HCT116 (cell line): Measurements from ENCODE around the gene CHRD. TPM values are rescaled to one million over a fixed set of nuclear protein-coding genes. Genes with fewer than 3 reads are reported as not detected.
"Not testable (repeated sequence)": the region's sequence is repeated elsewhere in the genome, so short reads cannot be mapped to it uniquely, and the experiment has no call there.

Experiments used
- ATAC-seq: fragments of 200-7000 bp; cut with Tn5 transposase; 2 replicates; pipeline ENCODE4 v1.9.1; 2020; ENCODE audit warnings: mild to moderate bottlenecking, moderate library complexity
- BruUV-seq: library from RNA; stranded (reverse); fragments of 400-500 nt; replicated peaks from 2 replicates; lab custom pipeline; 2021; lab: Mats Ljungman, UMichigan
- CTCF ChIA-PET: fragments of 300-600 bp; sonication (Branson Sonifier 250); formaldehyde crosslinking; loops from one replicate; lab custom pipeline; 2021; ENCODE audit warnings: antibody characterized with exemption; lab: Charles Lee
- POLR2A ChIA-PET: fragments of 300-600, 350-600 bp; sonication (Branson Sonifier 250); formaldehyde crosslinking; loops from one replicate; lab custom pipeline; 2021; ENCODE audit warnings: antibody characterized with exemption; lab: Charles Lee
- RAD21 ChIA-PET, 2 experiments: fragments of 300-600 bp; sonication (Branson Sonifier 250); formaldehyde crosslinking; loops; one replicate each; lab custom pipeline; 2023; ENCODE audit warnings: low total read pairs in 2 of 2; ENCODE audit not compliant: uncharacterized antibody in 2 of 2, unreplicated experiment in 2 of 2, low non-redundant PET in 1 of 2; lab: Charles Lee
- DNase-seq: peaks from one replicate; pipeline ENCODE4 v3.0.0-alpha.2; 2010; ENCODE audit warnings: low read depth, low spot score
- H2AFZ ChIP-seq: fragments of 200-600 bp; shearing (Covaris generic), sonication (generic); 2 replicates; pipeline ENCODE4 v1.6.1; 2017; ENCODE audit warnings: low read depth, mixed run types, mixed read lengths, antibody characterized with exemption, low read length; ENCODE audit not compliant: poor library complexity, severe bottlenecking
- H3K27ac ChIP-seq: 2 replicates; pipeline ENCODE4 v1.5.1; 2012; ENCODE audit warnings: low read depth, low read length
- H3K27me3 ChIP-seq: fragments of 200-600 bp; sonication (generic); 2 replicates; pipeline ENCODE4 v1.6.1; 2016; ENCODE audit warnings: mixed run types, low read length, mixed read lengths; ENCODE audit not compliant: insufficient read depth
- H3K36me3 ChIP-seq, 2 experiments: fragments of 200-500 bp in 1 of 2; fragments of 200-600 bp in 1 of 2; sonication (Bioruptor generic) in 1 of 2; sonication (generic) in 1 of 2; 2 replicates each; pipeline versions ENCODE4 v1.5.1 to v1.6.1; 2014 to 2016; ENCODE audit warnings: low read length in 2 of 2, inconsistent platforms in 1 of 2, mixed read lengths in 1 of 2, mixed run types in 1 of 2; ENCODE audit not compliant: insufficient read depth in 2 of 2, control insufficient read depth in 1 of 2
- H3K4me1 ChIP-seq, 2 experiments: fragments of 200-600 bp in 1 of 2; sonication (generic) in 1 of 2; 2 replicates each; pipeline versions ENCODE4 v1.5.1 to v1.6.1; 2012 to 2017; ENCODE audit warnings: low read length in 2 of 2, inconsistent platforms in 1 of 2, mild to moderate bottlenecking in 1 of 2, mixed read lengths in 1 of 2, mixed run types in 1 of 2, moderate library complexity in 1 of 2; ENCODE audit not compliant: insufficient read depth in 2 of 2, control insufficient read depth in 1 of 2
- H3K4me2 ChIP-seq: fragments of 200-600 bp; sonication (generic); 2 replicates; pipeline ENCODE4 v1.6.1; 2017; ENCODE audit warnings: mixed run types, low read length, mixed read lengths
- H3K4me3 ChIP-seq, 2 experiments: fragments of 200-600 bp in 1 of 2; sonication (generic) in 1 of 2; replicated peaks in 1 of 2; 2 replicates each; pipeline ENCODE4 v1.5.1; 2011 to 2016; ENCODE audit warnings: low read length in 2 of 2, control low read depth in 1 of 2, low read depth in 1 of 2, mild to moderate bottlenecking in 1 of 2, mixed read lengths in 1 of 2, mixed run types in 1 of 2
- H3K79me2 ChIP-seq: fragments of 200-600 bp; sonication (generic); 2 replicates; pipeline ENCODE4 v1.6.1; 2017; ENCODE audit warnings: mild to moderate bottlenecking, mixed run types, low read length, moderate library complexity, mixed read lengths; ENCODE audit not compliant: insufficient read depth
- H3K9ac ChIP-seq: fragments of 200-600 bp; sonication (generic); 2 replicates; pipeline ENCODE4 v1.6.1; 2016; ENCODE audit warnings: low read length, mixed read lengths
- H3K9me2 ChIP-seq: fragments of 200-600 bp; sonication (generic), shearing (Covaris generic); 2 replicates; pipeline ENCODE4 v1.6.1; 2017; ENCODE audit warnings: mixed run types, mild to moderate bottlenecking, moderate library complexity; ENCODE audit not compliant: insufficient read depth
- H3K9me3 ChIP-seq, 2 experiments: fragments of 200-500 bp in 1 of 2; fragments of 200-600 bp in 1 of 2; sonication (Bioruptor generic) in 1 of 2; sonication (generic) in 1 of 2; 2 replicates each; pipeline ENCODE4 v1.6.1; 2014 to 2017; ENCODE audit warnings: low read length in 2 of 2, mixed read lengths in 2 of 2, inconsistent platforms in 1 of 2, low read depth in 1 of 2, mild to moderate bottlenecking in 1 of 2, mixed run types in 1 of 2, moderate library complexity in 1 of 2; ENCODE audit not compliant: control insufficient read depth in 1 of 2, insufficient read depth in 1 of 2
- H4K20me1 ChIP-seq: fragments of 200-600 bp; sonication (generic), shearing (Covaris generic); 2 replicates; pipeline ENCODE4 v1.6.1; 2017; ENCODE audit warnings: mixed run types, mild to moderate bottlenecking, moderate library complexity; ENCODE audit not compliant: insufficient read depth
- ATF3 ChIP-seq: IDR thresholded peaks from 2 replicates; pipeline ENCODE4 v1.6.1; 2012
- CTCF ChIP-seq, 3 experiments: fragments of 200-600 bp in 1 of 3; sonication (generic) in 1 of 3; IDR thresholded peaks in 2 of 3; conservative IDR thresholded peaks in 1 of 3; 2 replicates each; pipeline ENCODE4 v1.5.1; 2012 to 2017; ENCODE audit warnings: low read depth in 2 of 3, low read length in 2 of 3, antibody characterized with exemption in 1 of 3, borderline replicate concordance in 1 of 3, control low read depth in 1 of 3, mild to moderate bottlenecking in 1 of 3, mixed read lengths in 1 of 3, mixed run types in 1 of 3, moderate library complexity in 1 of 3; ENCODE audit not compliant: insufficient read depth in 1 of 3
- ELF1 ChIP-seq: IDR thresholded peaks from 2 replicates; pipeline ENCODE4 v1.6.1; 2012; ENCODE audit warnings: low read depth, borderline replicate concordance
- FOSL1 ChIP-seq: IDR thresholded peaks from 2 replicates; pipeline ENCODE4 v1.6.1; 2012; ENCODE audit warnings: low read depth
- JUND ChIP-seq: IDR thresholded peaks from 2 replicates; pipeline ENCODE4 v1.6.1; 2012
- MAX ChIP-seq: IDR thresholded peaks from 2 replicates; pipeline ENCODE4 v1.6.1; 2012
- YY1 ChIP-seq: IDR thresholded peaks from 2 replicates; pipeline ENCODE4 v1.6.1; 2011; ENCODE audit warnings: low read length, low read depth, moderate library complexity, mild to moderate bottlenecking; ENCODE audit not compliant: insufficient replicate concordance; ENCODE audit errors: extremely low read depth
- ZFX ChIP-seq: fragments of 450-650 bp; IDR thresholded peaks from 2 replicates; pipeline ENCODE4 v1.6.1; 2017
- intact Hi-C: fragments of 100-400 bp; cut with micrococcal nuclease; formaldehyde crosslinking; loops from 2 replicates; pipeline ENCODE4 v1.10.0; 2022
- total RNA-seq: library from RNA; stranded (reverse); gene quantifications from one replicate; pipeline ENCODE4 v1.2.1, GENCODE V29; 2021; ENCODE audit not compliant: unreplicated experiment

The CHRD gene
- total RNA-seq, 1 experiment from 2014 or later: 8.0 TPM

GRCh38 chr3:184430940-184431339 is 51.1 kb downstream of the CHRD start:
- Histone ChIP-seq H4K20me1 (no peaks in the 10 kb centered on the region), H3K9me3 (no peaks in the 10 kb centered on the region), H3K9me2 (no peaks in the 10 kb centered on the region), H3K27me3 (no peaks in the 10 kb centered on the region), H3K27ac (no peak overlapping the region), H3K4me2 (no peak overlapping the region), H2AFZ (no peak overlapping the region), H3K4me1 (no peaks in the 10 kb centered on the region)
- no peak for DNase-seq
- RAD21 ChIA-PET: no interaction called here
- BruUV-seq: no TSS peak
- intact Hi-C loops: no loop called here
- ATAC-seq: no peak
- TF ChIP-seq ELF1 (no peak), MAX (no peak), CTCF (IDR thresholded peaks at IDR 0.05 in 2 of 3, conservative IDR thresholded peaks at IDR 0.05 in 1 of 3; ENCODE audit: borderline replicate concordance in 1 of 3, insufficient read depth in 1 of 3, low read depth in 2 of 3, low read length in 2 of 3) (no peak), JUND (no peak), ATF3 (no peak), FOSL1 (no peak), ZFX (no peak), YY1 (no peak)
- TF ChIP-seq, all 23 proteins: peak for 0
- POLR2A ChIA-PET: no interaction called here
- no peak overlapping the region for H3K9ac ChIP-seq
- no peaks in the 10 kb centered on the region for H3K36me3 ChIP-seq
- H3K79me2 ChIP-seq: no peaks in the 10 kb centered on the region
- no peak overlapping the region for H3K4me3 ChIP-seq
- CTCF ChIA-PET: no interaction called here

- H3K79me2 ChIP-seq, H3K9me3 ChIP-seq, H3K4me3 ChIP-seq, intact Hi-C loops, POLR2A ChIA-PET, H3K9ac ChIP-seq, RAD21 ChIA-PET, BruUV-seq, CTCF ChIA-PET, H3K9me2 ChIP-seq, H3K4me2 ChIP-seq, H3K4me1 ChIP-seq, ATAC-seq, H4K20me1 ChIP-seq, H3K36me3 ChIP-seq, H2AFZ ChIP-seq, H3K27ac ChIP-seq, DNase-seq, H3K27me3 ChIP-seq: not testable (repeated sequence)
Observed at GRCh38 chr3:184433178-184433577, 53.3 kb downstream of the CHRD start.
